BE2C (cell line): ENCODE results near the gene IGF2BP1.

Experiments used
- DNase-seq: peaks from one replicate; pipeline ENCODE4 v3.0.0-alpha.2; 2020
- H3K27me3 ChIP-seq: fragments of 250-450 bp; sonication (Bioruptor Pico); 2 replicates; pipeline ENCODE4 v1.5.1; 2020; ENCODE audit warnings: mild to moderate bottlenecking
- H3K36me3 ChIP-seq: fragments of 250-450 bp; sonication (Bioruptor Pico); 2 replicates; pipeline ENCODE4 v1.5.1; 2020; ENCODE audit warnings: mild to moderate bottlenecking
- H3K4me1 ChIP-seq: fragments of 250-450 bp; sonication (Bioruptor Pico); 2 replicates; pipeline ENCODE4 v1.5.1; 2020
- H3K4me3 ChIP-seq: 2 replicates; pipeline ENCODE4 v1.5.1; 2011; ENCODE audit warnings: low read depth, low read length
- H3K9me3 ChIP-seq: fragments of 250-450 bp; sonication (Bioruptor Pico); 2 replicates; pipeline ENCODE4 v1.5.1; 2020
- CTCF ChIP-seq: IDR thresholded peaks from 2 replicates; pipeline ENCODE4 v1.5.1; 2012; ENCODE audit warnings: mild to moderate bottlenecking, low read depth, low read length

IGF2BP1 gene

GRCh38 chr17:49086316-49086605 is 89.1 kb downstream of the IGF2BP1 start:
- no peak for TF ChIP-seq CTCF
- no peak for DNase-seq
- peaks cover 11% of the 10 kb centered on the region; the same call in 1 of the 2 replicates for H3K27me3 ChIP-seq

GRCh38 chr17:49086649-49087048 is 89.5 kb downstream of the IGF2BP1 start:
- no peak for TF ChIP-seq CTCF
- Histone ChIP-seq H3K9me3 (no peaks in the 10 kb centered on the region), H3K27me3 (peaks cover 11% of the 10 kb centered on the region; the same call in 1 of the 2 replicates), H3K4me3 (no peak overlapping the region), H3K4me1 (no peaks in the 10 kb centered on the region), H3K36me3 (no peaks in the 10 kb centered on the region)
- DNase-seq = no peak

More at GRCh38 chr17:49086316-49086605, 89.1 kb downstream of the IGF2BP1 start:
- Histone ChIP-seq H3K9me3 (no peaks in the 10 kb centered on the region), H3K36me3 (no peaks in the 10 kb centered on the region), H3K4me3 (no peak overlapping the region), H3K4me1 (no peaks in the 10 kb centered on the region)

- H3K4me3 ChIP-seq = no peak overlapping the region
- DNase-seq = no peak
- no peaks in the 10 kb centered on the region for H3K36me3 ChIP-seq
- H3K27me3 ChIP-seq = peaks cover 2% of the 10 kb centered on the region
- no peaks in the 10 kb centered on the region for H3K9me3 ChIP-seq
- H3K4me1 ChIP-seq = no peaks in the 10 kb centered on the region
- TF ChIP-seq CTCF = no peak
Observed at GRCh38 chr17:49089094-49089493, 91.9 kb downstream of the IGF2BP1 start.

GRCh38 chr17:49090878-49091594 is 93.9 kb downstream of the IGF2BP1 start:
- Histone ChIP-seq H3K4me3 (no peak overlapping the region), H3K9me3 (no peaks in the 10 kb centered on the region), H3K4me1 (no peaks in the 10 kb centered on the region), H3K36me3 (no peaks in the 10 kb centered on the region), H3K27me3 (peaks cover 9% of the 10 kb centered on the region)
- TF ChIP-seq CTCF = no peak
- DNase-seq = no peak

- Histone ChIP-seq H3K4me3 (no peak overlapping the region), H3K27me3 (peaks cover 9% of the 10 kb centered on the region)
- DNase-seq = peak; percentile 34
Observed at GRCh38 chr17:49093131-49093530, 95.9 kb downstream of the IGF2BP1 start.

More at GRCh38 chr17:49093131-49093530, 95.9 kb downstream of the IGF2BP1 start:
- H3K4me1 ChIP-seq = no peaks in the 10 kb centered on the region
- H3K9me3 ChIP-seq = no peaks in the 10 kb centered on the region
- no peak for TF ChIP-seq CTCF
- no peaks in the 10 kb centered on the region for H3K36me3 ChIP-seq
